K562 (cell line): Measurements from ENCODE around the gene MAPRE2. TPM values are rescaled to one million over a fixed set of nuclear protein-coding genes. Genes with fewer than 3 reads are reported as not detected.

ENCODE experiments used
- ATAC-seq: fragments of 200-7000 bp; cut with Tn5 transposase; 3 replicates; pipeline ENCODE4 v1.9.1; 2020; ENCODE audit warnings: moderate library complexity
- BruUV-seq: library from RNA; stranded (reverse); fragments of 400-500 nt; replicated peaks from 2 replicates; lab custom pipeline; 2021; lab: Mats Ljungman, UMichigan
- CTCF ChIA-PET: fragments of 300-600 bp; formaldehyde crosslinking; extraction: SDS; loops from one replicate; lab custom pipeline; 2021; ENCODE audit warnings: low intra/inter-chr PET ratio; lab: Yijun Ruan, JAX
- POLR2A ChIA-PET: fragments of 300-600, 350-650 bp; sonication (Branson Sonifier 250); formaldehyde crosslinking; extraction: SDS; loops from one replicate; lab custom pipeline; 2021; ENCODE audit warnings: antibody characterized with exemption, inconsistent platforms; lab: Yijun Ruan, JAX
- DNase-seq, 4 experiments: peaks; one replicate each; pipeline versions ENCODE4 v3.0.0 to v3.0.0-alpha.2; 2011 to 2018; ENCODE audit warnings: low spot score in 3 of 4, mixed read lengths in 3 of 4; ENCODE audit errors: extremely low read depth in 1 of 4
- FAIRE-seq: peaks from 2 replicates; lab custom pipeline; 2011; peaks lifted over from hg19 to GRCh38; lab: Jason Lieb, UNC
- H2AFZ ChIP-seq: 2 replicates; pipeline ENCODE4 v1.6.0; 2011; ENCODE audit warnings: low read depth, low read length, control low read depth, inconsistent platforms
- H3K27ac ChIP-seq: fragments of 200-600 bp; 3 replicates; pipeline ENCODE4 v1.8.0; 2011; ENCODE audit warnings: low read depth, mild to moderate bottlenecking, control low read depth, inconsistent platforms, low read length, moderate library complexity, mixed read lengths; ENCODE audit errors: extremely low read depth
- H3K27me3 ChIP-seq, 2 experiments: fragments of 300-600 bp in 1 of 2; 2 replicates in 1 of 2; 3 replicates in 1 of 2; pipeline versions ENCODE4 v1.6.0 to v1.8.0; 2011; ENCODE audit warnings: inconsistent platforms in 2 of 2, low read length in 2 of 2, mild to moderate bottlenecking in 1 of 2, mixed read lengths in 1 of 2, moderate library complexity in 1 of 2; ENCODE audit not compliant: control insufficient read depth in 2 of 2, insufficient read depth in 2 of 2
- H3K36me3 ChIP-seq: fragments of 300-600 bp; 3 replicates; pipeline ENCODE4 v1.8.0; 2011; ENCODE audit warnings: mild to moderate bottlenecking, low read length, inconsistent platforms; ENCODE audit not compliant: control insufficient read depth, insufficient read depth
- H3K4me1 ChIP-seq, 2 experiments: fragments of 200-600 bp in 1 of 2; replicated peaks in 1 of 2; 2 replicates in 1 of 2; 3 replicates in 1 of 2; pipeline versions ENCODE4 v1.5.1 to v1.8.0; 2011; ENCODE audit warnings: inconsistent platforms in 2 of 2, low read length in 2 of 2, mild to moderate bottlenecking in 1 of 2, mixed read lengths in 1 of 2, moderate library complexity in 1 of 2; ENCODE audit not compliant: control insufficient read depth in 2 of 2, insufficient read depth in 2 of 2
- H3K4me2 ChIP-seq: 2 replicates; pipeline ENCODE4 v1.6.1; 2011; ENCODE audit warnings: low read length, control low read depth, inconsistent platforms, mixed read lengths; ENCODE audit not compliant: insufficient read depth
- H3K4me3 ChIP-seq: fragments of 200-600 bp; sonication (generic), shearing (Covaris generic); 2 replicates; pipeline ENCODE4 v1.5.1; 2016; ENCODE audit warnings: control low read depth, inconsistent platforms
- H3K79me2 ChIP-seq: fragments of 200-600 bp; 3 replicates; pipeline ENCODE4 v1.8.0; 2011; ENCODE audit warnings: low read length, inconsistent platforms; ENCODE audit not compliant: control insufficient read depth, insufficient read depth
- H3K9ac ChIP-seq, 2 experiments: 2 replicates each; pipeline versions ENCODE4 v1.6.0 to v1.6.1; 2011; ENCODE audit warnings: low read depth in 2 of 2, low read length in 2 of 2, control low read depth in 1 of 2, inconsistent platforms in 1 of 2, mild to moderate bottlenecking in 1 of 2, mixed read lengths in 1 of 2; ENCODE audit not compliant: insufficient read depth in 1 of 2
- H3K9me1 ChIP-seq: one replicate; pipeline ENCODE4 v1.6.0; 2011; ENCODE audit warnings: inconsistent platforms, mild to moderate bottlenecking, low read length, moderate library complexity; ENCODE audit not compliant: control insufficient read depth, insufficient read depth
- H3K9me3 ChIP-seq: replicated peaks from 2 replicates; pipeline ENCODE4 v1.5.1; 2011; ENCODE audit warnings: low read depth, low read length, inconsistent platforms; ENCODE audit not compliant: control insufficient read depth, insufficient read depth
- H4K20me1 ChIP-seq: replicated peaks from 2 replicates; pipeline ENCODE4 v1.6.1; 2011; ENCODE audit warnings: low read length, inconsistent platforms, mixed read lengths; ENCODE audit not compliant: control insufficient read depth, insufficient read depth
- ADNP ChIP-seq: fragments of 200-800 bp; sonication (Bioruptor generic); IDR thresholded peaks from 2 replicates; pipeline ENCODE4 v1.6.1; 2016; ENCODE audit warnings: missing genetic modification characterization, missing compliant biosample characterization
- ELF2 ChIP-seq: fragments of 250-450 bp; sonication (Bioruptor Pico); IDR thresholded peaks from 2 replicates; pipeline ENCODE4 v1.5.0; 2021; ENCODE audit warnings: mild to moderate bottlenecking
- RBFOX2 ChIP-seq: fragments of 200-400 bp; formaldehyde crosslinking; IDR thresholded peaks from 2 replicates; pipeline ENCODE4 v1.6.1; 2017; ENCODE audit warnings: low read depth, mild to moderate bottlenecking, low read length, moderate library complexity
- SLC30A9 ChIP-seq: fragments of 250-450 bp; sonication (Bioruptor Pico); IDR thresholded peaks from 2 replicates; pipeline ENCODE4 v1.8.0; 2022; ENCODE audit warnings: mild to moderate bottlenecking, moderate library complexity
- SMAD3 ChIP-seq: fragments of 450-650 bp; formaldehyde crosslinking; conservative IDR thresholded peaks from 2 replicates; pipeline ENCODE4 v1.4.0; 2020; ENCODE audit warnings: mild to moderate bottlenecking
- TBL1XR1 ChIP-seq, 2 experiments: IDR thresholded peaks; 2 replicates each; pipeline ENCODE4 v1.6.1; 2012; ENCODE audit warnings: improper control_type of control experiment in 2 of 2, low read length in 2 of 2, mild to moderate bottlenecking in 1 of 2
- ZC3H4 ChIP-seq: sonication (generic); formaldehyde crosslinking; IDR thresholded peaks from 2 replicates; pipeline ENCODE4 v1.9.0; 2021; ENCODE audit warnings: missing genetic modification reagents, borderline replicate concordance
- ZNF384 ChIP-seq: IDR thresholded peaks from 2 replicates; pipeline ENCODE4 v1.6.1; 2012; ENCODE audit warnings: low read depth, low read length, improper control_type of control experiment
- ZNF584 ChIP-seq: fragments of 200-800 bp; sonication (Bioruptor generic); IDR thresholded peaks from 2 replicates; pipeline ENCODE4 v1.6.1; 2016; ENCODE audit warnings: low read depth, mild to moderate bottlenecking, missing genetic modification characterization, missing compliant biosample characterization
- WGBS: fragments of 100-300 bp; shearing (Covaris generic); methylation state at CpG from one replicate; pipeline ENCODE4 v1.1.6; 2016; ENCODE audit warnings: low coverage, mixed read lengths; ENCODE audit not compliant: insufficient coverage; ENCODE audit errors: missing lambda C conversion rate; 5-methylcytosine and 5-hydroxymethylcytosine counted together
- in situ Hi-C: fragments of 300-500 bp; cut with MboI; formaldehyde crosslinking; loops from 4 replicates; pipeline ENCODE4 v1.15.0; 2018; ENCODE audit warnings: inconsistent platforms, mixed read lengths
- intact Hi-C: fragments of 100-400 bp; cut with micrococcal nuclease; formaldehyde crosslinking; loops from 2 replicates; pipeline ENCODE4 v1.14.2; 2022
- polyA plus RNA-seq, 8 experiments: library from polyadenylated mRNA; depleted of rRNA in 4 of 8; stranded (reverse) in 5 of 8; unstranded in 3 of 8; fragments of >200 nt; fragmentation: Nextera tagmentation in 2 of 8; fragmentation: Illumina TruSeq in 1 of 8; extraction: Ambion mirVana in 2 of 8; extraction: Trizol in 1 of 8; gene quantifications; 2 replicates each; pipeline versions ENCODE4 v1.2.1 to v1.2.3, GENCODE V29; 2011 to 2014; ENCODE audit warnings: inconsistent platforms in 1 of 8, missing spikeins in 1 of 8
- total RNA-seq, 7 experiments: library from RNA; depleted of rRNA in 6 of 7; stranded (reverse); fragments of >200 nt in 6 of 7; fragmentation: Illumina TruSeq in 2 of 7; extraction: Trizol in 2 of 7; gene quantifications; 2 replicates each; pipeline versions ENCODE4 v1.2.1 to v1.2.3, GENCODE V29; 2011 to 2021; ENCODE audit warnings: low replicate concordance in 1 of 7
- TF ChIP-seq, protein P1 (sequence below), 2 experiments: IDR thresholded peaks; 2 replicates each; pipeline ENCODE4 v1.6.1; 2011; ENCODE audit warnings: borderline replicate concordance in 1 of 2, control low read depth in 1 of 2, low read depth in 1 of 2, low read length in 1 of 2, mild to moderate bottlenecking in 1 of 2, mixed read lengths in 1 of 2, moderate library complexity in 1 of 2; ENCODE audit not compliant: insufficient read depth in 1 of 2, insufficient read length in 1 of 2, poor library complexity in 1 of 2, severe bottlenecking in 1 of 2; ENCODE audit errors: extremely low read depth in 1 of 2
- TF ChIP-seq, protein P2 (sequence below): sonication (generic); formaldehyde crosslinking; IDR thresholded peaks from 2 replicates; pipeline ENCODE4 v1.8.0; 2023; ENCODE audit warnings: mild to moderate bottlenecking, missing genetic modification reagents
- TF ChIP-seq, protein P3 (sequence below): fragments of 250-450 bp; sonication (Bioruptor Pico); IDR thresholded peaks from 2 replicates; pipeline ENCODE4 v1.8.0; 2022; ENCODE audit warnings: inconsistent platforms, mild to moderate bottlenecking, moderate library complexity, borderline replicate concordance
- TF ChIP-seq, protein P4 (sequence below): sonication (generic); formaldehyde crosslinking; IDR thresholded peaks from 2 replicates; pipeline ENCODE4 v1.8.0; 2022; ENCODE audit warnings: mild to moderate bottlenecking, missing genetic modification reagents

MAPRE2 gene
- total and polyA plus RNA-seq, 9 of the 15 experiments (the other 6 are each of a cell fraction or from before 2014, with no cell fraction given), result 32.3 to 70.7 (median 40.7) TPM

DNA sequence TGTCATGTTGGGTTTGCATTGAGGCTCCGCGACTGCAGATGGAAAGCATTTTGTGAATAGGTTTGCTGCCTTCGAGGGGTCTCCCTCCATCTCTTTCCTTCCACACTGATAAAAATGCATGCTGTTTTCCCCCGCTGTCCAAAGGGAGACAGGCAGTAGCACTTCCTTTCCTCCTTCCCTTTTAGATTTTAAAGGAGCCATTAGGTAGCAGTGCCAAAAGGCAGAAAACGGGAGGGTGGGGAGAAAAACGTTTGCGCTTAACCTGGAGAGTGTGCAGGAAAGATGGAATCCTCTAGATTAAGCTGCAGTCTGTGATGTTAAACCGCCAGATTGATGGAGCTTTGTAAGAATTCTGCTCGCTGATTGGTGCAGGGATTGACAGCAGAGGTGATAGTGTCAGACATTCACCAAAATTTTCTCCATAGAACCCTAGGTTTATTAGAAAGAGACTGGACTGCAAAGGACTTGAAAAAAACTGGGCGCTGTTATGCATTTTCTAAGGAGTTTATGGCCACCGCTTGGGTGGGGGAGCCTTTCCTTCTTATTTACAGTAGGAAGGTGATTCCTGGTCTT is 688 bp downstream of the MAPRE2 start:
- Histone ChIP-seq H3K27ac (peak overlapping the region; percentile 74; the same call in 2 of the 3 replicates), H4K20me1 (no peaks in the 10 kb centered on the region), H3K4me1 (peaks cover 20 to 53% of the 10 kb centered on the region in 2 experiments), H2AFZ (peak overlapping the region; percentile 91), H3K9me3 (no peaks in the 10 kb centered on the region), H3K36me3 (no peaks in the 10 kb centered on the region), H3K4me3 (peak overlapping the region; percentile 55), H3K27me3 (no peaks in the 10 kb centered on the region), H3K4me2 (peak overlapping the region; percentile 93), H3K9ac (peak overlapping the region; percentile 61 to 90), H3K79me2 (peaks cover 54% of the 10 kb centered on the region), H3K9me1 (no peaks in the 10 kb centered on the region)
- ChIA-PET CTCF (no interaction called here), POLR2A (interaction anchor here (0.6 to 3.2 kb wide), 13 partner anchors 9 to 303 kb away, joined by 3 to 21 read pairs (median 4); partner anchors contain the start of genes ZNF24 and ZSCAN30)
- intact Hi-C loops, result loop anchor here (5.0 to 10.0 kb wide), 4 partner anchors 57 to 303 kb away; partner anchors contain the start of gene ZNF24
- peak in 2 of 4 experiments; percentile 51 to 52 for DNase-seq
- TSS peak; percentile 47 for BruUV-seq
- in situ Hi-C loops, result no loop called here
- ATAC-seq, result peak; percentile 32
- no peak for FAIRE-seq
- under 1% methylated on average over 11 of the region's 11 CpGs for WGBS
- 0 out of 2 replicates have a peak, but pooled peaks have one; percentile 3 for TF ChIP-seq ZNF584 (CRISPR knock-in tag)
- TF ChIP-seq ZNF384, result 0 out of 2 replicates have a peak, but pooled peaks have one; percentile 13
- TF ChIP-seq, protein P1, sequence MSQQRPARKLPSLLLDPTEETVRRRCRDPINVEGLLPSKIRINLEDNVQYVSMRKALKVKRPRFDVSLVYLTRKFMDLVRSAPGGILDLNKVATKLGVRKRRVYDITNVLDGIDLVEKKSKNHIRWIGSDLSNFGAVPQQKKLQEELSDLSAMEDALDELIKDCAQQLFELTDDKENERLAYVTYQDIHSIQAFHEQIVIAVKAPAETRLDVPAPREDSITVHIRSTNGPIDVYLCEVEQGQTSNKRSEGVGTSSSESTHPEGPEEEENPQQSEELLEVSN (IDR thresholded peaks at IDR 0.05; ENCODE audit: borderline replicate concordance in 1 of 2, extremely low read depth in 1 of 2, insufficient read depth in 1 of 2, insufficient read length in 1 of 2, low read depth in 1 of 2, low read length in 1 of 2, poor library complexity in 1 of 2, severe bottlenecking in 1 of 2), result peak in 1 of 2 experiments; percentile 49
- TF ChIP-seq TBL1XR1 (IDR thresholded peaks at IDR 0.05; ENCODE audit: low read length in 2 of 2), result no peak
- TF ChIP-seq, protein P2, sequence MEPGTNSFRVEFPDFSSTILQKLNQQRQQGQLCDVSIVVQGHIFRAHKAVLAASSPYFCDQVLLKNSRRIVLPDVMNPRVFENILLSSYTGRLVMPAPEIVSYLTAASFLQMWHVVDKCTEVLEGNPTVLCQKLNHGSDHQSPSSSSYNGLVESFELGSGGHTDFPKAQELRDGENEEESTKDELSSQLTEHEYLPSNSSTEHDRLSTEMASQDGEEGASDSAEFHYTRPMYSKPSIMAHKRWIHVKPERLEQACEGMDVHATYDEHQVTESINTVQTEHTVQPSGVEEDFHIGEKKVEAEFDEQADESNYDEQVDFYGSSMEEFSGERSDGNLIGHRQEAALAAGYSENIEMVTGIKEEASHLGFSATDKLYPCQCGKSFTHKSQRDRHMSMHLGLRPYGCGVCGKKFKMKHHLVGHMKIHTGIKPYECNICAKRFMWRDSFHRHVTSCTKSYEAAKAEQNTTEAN (CRISPR knock-in tag), result no peak
- TF ChIP-seq ADNP (tag), result no peak
- no peak for TF ChIP-seq ELF2 (CRISPR knock-in tag)
- TF ChIP-seq, protein P3, sequence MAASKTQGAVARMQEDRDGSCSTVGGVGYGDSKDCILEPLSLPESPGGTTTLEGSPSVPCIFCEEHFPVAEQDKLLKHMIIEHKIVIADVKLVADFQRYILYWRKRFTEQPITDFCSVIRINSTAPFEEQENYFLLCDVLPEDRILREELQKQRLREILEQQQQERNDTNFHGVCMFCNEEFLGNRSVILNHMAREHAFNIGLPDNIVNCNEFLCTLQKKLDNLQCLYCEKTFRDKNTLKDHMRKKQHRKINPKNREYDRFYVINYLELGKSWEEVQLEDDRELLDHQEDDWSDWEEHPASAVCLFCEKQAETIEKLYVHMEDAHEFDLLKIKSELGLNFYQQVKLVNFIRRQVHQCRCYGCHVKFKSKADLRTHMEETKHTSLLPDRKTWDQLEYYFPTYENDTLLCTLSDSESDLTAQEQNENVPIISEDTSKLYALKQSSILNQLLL (CRISPR knock-in tag), result no peak
- TF ChIP-seq SMAD3 (CRISPR knock-in tag), result no peak
- no peak for TF ChIP-seq SLC30A9 (CRISPR knock-in tag)
- TF ChIP-seq RBFOX2, result no peak
- 0 out of 2 replicates have a peak, but pooled peaks have one; percentile 17 for TF ChIP-seq ZC3H4
- TF ChIP-seq, protein P4, sequence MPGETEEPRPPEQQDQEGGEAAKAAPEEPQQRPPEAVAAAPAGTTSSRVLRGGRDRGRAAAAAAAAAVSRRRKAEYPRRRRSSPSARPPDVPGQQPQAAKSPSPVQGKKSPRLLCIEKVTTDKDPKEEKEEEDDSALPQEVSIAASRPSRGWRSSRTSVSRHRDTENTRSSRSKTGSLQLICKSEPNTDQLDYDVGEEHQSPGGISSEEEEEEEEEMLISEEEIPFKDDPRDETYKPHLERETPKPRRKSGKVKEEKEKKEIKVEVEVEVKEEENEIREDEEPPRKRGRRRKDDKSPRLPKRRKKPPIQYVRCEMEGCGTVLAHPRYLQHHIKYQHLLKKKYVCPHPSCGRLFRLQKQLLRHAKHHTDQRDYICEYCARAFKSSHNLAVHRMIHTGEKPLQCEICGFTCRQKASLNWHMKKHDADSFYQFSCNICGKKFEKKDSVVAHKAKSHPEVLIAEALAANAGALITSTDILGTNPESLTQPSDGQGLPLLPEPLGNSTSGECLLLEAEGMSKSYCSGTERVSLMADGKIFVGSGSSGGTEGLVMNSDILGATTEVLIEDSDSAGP (CRISPR knock-in tag), result no peak
